Activated CD4-positive, CD25-positive, alpha-beta regulatory T cell (primary cell): ENCODE results near the gene DHRS12.

Experiments used
- DNase-seq, 4 experiments: peaks; one replicate each; lab custom pipeline; 2025; lab: John Stamatoyannopoulos, UW

DHRS12 gene, protein sequence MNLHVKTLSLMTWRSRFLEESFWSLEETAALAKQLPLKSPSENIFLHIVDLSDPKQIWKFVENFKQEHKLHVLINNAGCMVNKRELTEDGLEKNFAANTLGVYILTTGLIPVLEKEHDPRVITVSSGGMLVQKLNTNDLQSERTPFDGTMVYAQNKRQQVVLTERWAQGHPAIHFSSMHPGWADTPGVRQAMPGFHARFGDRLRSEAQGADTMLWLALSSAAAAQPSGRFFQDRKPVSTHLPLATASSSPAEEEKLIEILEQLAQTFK

DNA sequence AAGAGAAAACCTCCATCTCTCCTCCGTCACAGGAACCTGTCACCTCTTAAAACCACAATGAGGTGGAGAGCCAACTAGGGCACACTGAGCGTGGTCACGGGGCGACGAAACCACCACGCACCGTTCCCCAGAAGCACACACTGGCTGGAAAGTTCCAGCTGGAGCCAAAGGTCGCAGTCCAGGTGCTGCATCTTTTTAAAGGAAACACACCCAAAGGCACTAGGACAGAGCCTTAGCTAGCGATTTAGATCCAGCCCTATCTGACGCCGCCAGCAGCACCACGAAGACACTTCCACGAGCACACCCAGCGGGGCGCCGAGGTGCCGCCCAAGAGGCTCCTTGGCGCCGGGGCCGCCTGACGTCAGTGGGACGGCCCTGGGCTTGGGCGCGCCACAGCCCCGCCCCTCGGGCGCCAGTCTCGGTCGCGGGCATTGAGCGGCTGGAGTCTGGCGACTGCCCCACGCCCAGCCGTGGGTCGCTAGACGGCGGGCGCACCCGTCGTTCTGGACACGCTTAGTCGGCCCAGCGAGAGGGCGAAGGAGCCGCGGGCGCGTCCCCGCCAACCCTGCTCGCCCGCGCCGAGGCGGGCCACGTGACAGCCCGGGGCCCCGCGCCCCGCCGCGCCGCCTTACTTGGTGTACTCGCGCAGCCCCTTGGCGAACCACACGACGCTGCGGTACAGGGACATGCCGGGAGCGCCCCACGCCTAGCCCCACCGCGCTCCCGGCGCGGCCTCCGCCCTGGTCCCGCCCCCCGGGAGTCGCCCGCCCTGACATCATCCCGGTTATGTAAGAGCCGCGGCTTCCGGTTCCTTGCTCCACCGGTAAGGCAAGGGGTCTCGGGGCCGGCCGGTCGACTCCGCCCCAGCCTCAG is at the start of gene DHRS12:
Gene DHRS12, minus strand, starts transcription at position 742 of the 873 bp plus-strand sequence. CDS start 4,504 bp downstream, outside the sequence.
- DNase-seq: peak; percentile 63 to 75 (median 74)

- no peak for DNase-seq
These were observed 45.5 kb upstream of the DHRS12 start for GRCh38 chr13:51849145-51850101.

DNA sequence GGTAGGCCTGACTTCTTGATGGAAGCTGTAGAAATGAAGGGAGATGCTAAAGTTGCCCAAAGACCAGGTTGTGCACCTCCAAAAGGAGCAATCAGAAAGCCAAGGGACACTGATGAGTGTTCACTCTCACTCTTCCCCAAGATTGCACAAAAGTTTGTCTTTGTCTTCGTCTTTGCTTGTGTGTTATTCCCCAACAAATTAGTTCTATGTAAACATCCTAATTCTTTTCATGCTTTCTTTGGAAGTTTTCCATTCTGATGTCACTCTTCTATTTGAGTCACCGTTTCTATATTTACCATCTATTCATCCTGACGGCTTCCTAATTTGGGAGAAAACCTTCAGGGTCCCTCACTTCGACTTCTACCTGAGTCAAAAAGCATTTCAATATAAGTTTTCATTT is 44.7 kb upstream of the DHRS12 start:
- no peak for DNase-seq

- DNase-seq: no peak
These were observed 42.8 kb upstream of the DHRS12 start for GRCh38 chr13:51846756-51847155.

- no peak for DNase-seq
These were observed 41.8 kb upstream of the DHRS12 start for GRCh38 chr13:51845574-51846318.

DNA sequence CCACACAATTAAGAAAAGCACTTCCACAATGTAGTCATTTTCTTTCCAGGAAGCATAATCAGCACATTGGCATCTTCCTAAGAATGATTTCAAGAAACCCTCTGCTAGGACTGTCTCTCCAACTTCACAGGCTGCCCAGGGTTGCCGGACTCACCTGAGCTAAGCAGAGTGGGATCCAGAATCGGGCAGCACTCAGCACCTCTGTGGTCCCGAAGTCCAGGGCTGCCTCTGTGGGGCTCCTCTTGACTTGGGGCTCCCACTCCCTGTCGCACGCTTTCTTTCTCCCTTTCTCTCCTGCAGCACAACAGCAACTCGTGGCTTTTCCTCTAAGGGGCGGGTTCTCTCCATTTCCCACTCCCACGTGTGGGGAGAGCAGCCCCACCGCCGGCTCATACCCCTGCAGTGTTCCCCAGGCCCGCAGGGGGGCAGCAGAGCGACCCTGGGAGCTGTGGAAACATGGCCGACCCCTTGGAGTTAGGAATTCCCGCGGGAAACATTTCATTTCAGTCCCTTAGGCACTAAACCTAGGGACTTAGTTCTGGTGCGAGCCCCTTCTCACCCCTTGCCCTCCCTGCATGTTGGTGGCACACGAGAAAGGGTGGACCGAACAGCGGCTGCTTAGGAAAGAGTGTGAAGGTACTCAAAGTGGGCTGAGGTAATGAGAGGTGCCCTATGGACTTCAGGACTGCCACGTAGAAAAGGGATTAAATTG is 41.1 kb upstream of the DHRS12 start, which contains the start of gene TMEM272:
Gene TMEM272, minus strand, starts transcription at position 316 of the 712 bp plus-strand sequence. CDS start 6,647 bp downstream, outside the sequence.
- DNase-seq: peak in 3 of 4 experiments; percentile 22 to 45 (median 22)

DNA sequence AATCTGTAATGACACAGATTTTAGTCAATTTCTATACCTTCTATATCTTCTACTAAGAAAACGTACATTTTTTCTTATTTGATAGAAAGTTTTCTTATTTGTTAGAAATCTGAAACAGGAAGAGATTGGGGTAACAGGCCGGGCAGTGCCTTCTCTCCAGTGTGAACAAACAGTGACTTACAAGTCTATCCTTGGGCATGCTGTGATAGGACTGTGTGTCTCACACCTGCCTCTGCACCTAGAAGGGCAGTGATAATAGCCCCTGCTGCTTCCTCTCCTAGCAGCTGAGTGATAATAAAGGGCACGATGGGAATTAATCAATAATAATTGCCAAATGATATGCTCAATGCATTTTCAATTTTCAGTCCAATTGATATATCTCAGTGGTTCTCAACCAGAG is 39.6 kb upstream of the DHRS12 start:
- no peak for DNase-seq

- no peak for DNase-seq
These were observed 37.8 kb upstream of the DHRS12 start for GRCh38 chr13:51841732-51842131.

- DNase-seq: no peak
These were observed 37.0 kb upstream of the DHRS12 start for GRCh38 chr13:51840917-51841316.

DNA sequence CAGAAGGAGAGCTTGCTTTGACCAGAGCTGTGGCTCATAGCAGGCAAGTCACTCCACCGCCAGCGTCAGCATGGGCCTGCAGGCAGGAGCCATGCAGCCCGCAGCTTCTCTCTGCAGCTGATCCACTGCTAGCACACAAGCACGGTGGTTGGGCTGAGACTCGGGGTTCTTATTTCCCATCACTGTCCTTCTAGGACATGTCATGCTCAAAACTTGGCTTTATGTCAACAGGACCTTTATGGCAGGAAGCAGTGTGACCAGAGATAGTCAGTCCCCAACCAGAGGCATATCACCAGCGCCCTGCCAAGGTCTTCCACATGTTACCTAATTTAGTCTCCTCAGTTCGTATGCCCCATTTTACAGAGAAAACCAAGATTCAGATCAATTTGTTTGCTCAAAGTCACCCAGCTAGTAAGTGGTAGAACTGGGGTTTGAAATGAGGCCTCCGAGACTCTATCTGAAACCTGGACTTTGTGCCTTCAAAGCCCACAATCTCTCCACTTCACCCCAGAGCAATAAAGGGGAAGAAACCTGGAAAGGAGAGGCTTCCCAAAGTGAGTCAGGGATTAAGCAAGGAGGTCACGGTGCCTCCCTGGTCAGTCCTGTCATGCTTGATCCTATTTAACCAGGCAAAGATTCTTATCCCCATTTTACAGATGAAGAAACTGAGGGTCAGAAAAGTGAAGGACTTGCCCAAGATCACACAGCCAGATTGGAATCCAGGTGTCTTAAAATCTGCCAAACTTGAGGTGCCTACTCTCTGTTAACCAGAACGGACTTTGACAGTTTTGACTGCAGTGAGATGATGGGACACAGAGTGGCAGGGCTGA is 36.0 kb upstream of the DHRS12 start:
- DNase-seq: no peak

- no peak for DNase-seq
These were observed 34.4 kb upstream of the DHRS12 start for GRCh38 chr13:51838240-51838846.

GRCh38 chr13:51837016-51837415 is 33.1 kb upstream of the DHRS12 start:
- no peak for DNase-seq

- DNase-seq: no peak
These were observed 30.7 kb upstream of the DHRS12 start for GRCh38 chr13:51834581-51835171.

GRCh38 chr13:51833980-51834379 is 30.0 kb upstream of the DHRS12 start:
- no peak for DNase-seq

GRCh38 chr13:51832471-51833152 is 28.6 kb upstream of the DHRS12 start:
- peak in 2 of 4 experiments; percentile 17 for DNase-seq

- DNase-seq: no peak
These were observed 27.6 kb upstream of the DHRS12 start for GRCh38 chr13:51831519-51831918.

DNA sequence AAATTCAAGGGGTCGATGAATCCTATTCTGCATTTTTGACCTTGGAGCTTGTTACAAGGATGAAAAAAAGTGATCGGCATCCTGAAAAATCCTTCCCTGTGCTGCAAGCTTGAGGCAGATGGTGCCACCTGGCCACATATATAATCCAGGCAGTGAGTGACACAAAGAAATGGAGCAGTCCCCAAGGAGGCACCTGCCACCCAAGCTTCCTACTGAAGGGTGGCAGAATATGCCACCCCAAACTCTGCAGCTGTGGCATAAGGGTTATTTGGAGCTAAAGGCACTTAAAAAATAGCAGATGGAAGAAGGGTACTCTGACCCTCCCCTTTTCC is 25.6 kb upstream of the DHRS12 start:
- no peak for DNase-seq
